Erythroblast (primary cell): ENCODE data around the gene TMPRSS5.
"Not testable (repeated sequence)": the region's sequence is repeated elsewhere in the genome, so short reads cannot be mapped to it uniquely, and the experiment has no call there.

Experiments
- GATA1 ChIP-seq: IDR thresholded peaks from 2 replicates; pipeline ENCODE4 v1.6.1; 2011; ENCODE audit warnings: low read depth, mild to moderate bottlenecking, control low read depth, low read length, moderate library complexity
- POLR2A ChIP-seq: IDR thresholded peaks from 2 replicates; pipeline ENCODE4 v1.6.1; 2011; ENCODE audit warnings: mild to moderate bottlenecking, low read length

GRCh38 chr11:113671914-113672313 lies 34.2 kb downstream of the TMPRSS5 start:
- TF ChIP-seq POLR2A, GATA1: not testable (repeated sequence)
